IMR-90 (cell line): ENCODE results near the gene KDSR. TPM values are rescaled to one million over a fixed set of nuclear protein-coding genes. Genes with fewer than 3 reads are reported as not detected.

Source experiments
- ATAC-seq: fragments of 200-7000 bp; cut with Tn5 transposase; 2 replicates; pipeline ENCODE4 v1.9.1; 2020; ENCODE audit warnings: low read depth, mild to moderate bottlenecking, moderate library complexity
- BruUV-seq: library from RNA; stranded (reverse); fragments of 400-500 nt; replicated peaks from 2 replicates; lab custom pipeline; 2021; lab: Mats Ljungman, UMichigan
- CTCF ChIA-PET: fragments of 300-600 bp; formaldehyde crosslinking; extraction: SDS; loops from one replicate; lab custom pipeline; 2021; ENCODE audit warnings: antibody characterized with exemption; lab: Yijun Ruan, JAX
- POLR2A ChIA-PET: fragments of 300-600 bp; sonication (Branson Sonifier 250); formaldehyde crosslinking; loops from one replicate; lab custom pipeline; 2022; ENCODE audit warnings: antibody characterized with exemption; ENCODE audit not compliant: unreplicated experiment; lab: Charles Lee
- DNase-seq: peaks from one replicate; pipeline ENCODE4 v3.0.0; 2013
- H2AFZ ChIP-seq: replicated peaks from 2 replicates; pipeline ENCODE3; 2013; ENCODE audit warnings: low read length, mild to moderate bottlenecking; ENCODE audit not compliant: poor library complexity
- H2AK5ac ChIP-seq: 2 replicates; pipeline ENCODE4 v1.6.1; 2013; ENCODE audit warnings: low read depth, low read length, inconsistent platforms
- H2AK9ac ChIP-seq: replicated peaks from 2 replicates; pipeline ENCODE3; 2013; ENCODE audit warnings: mild to moderate bottlenecking, low read depth, low read length, moderate library complexity; ENCODE audit not compliant: poor library complexity
- H2BK120ac ChIP-seq: 2 replicates; pipeline ENCODE4 v1.6.1; 2013; ENCODE audit warnings: low read depth, low read length, inconsistent platforms
- H2BK15ac ChIP-seq: 3 replicates; pipeline ENCODE4 v1.6.1; 2013; ENCODE audit warnings: low read depth, low read length, inconsistent platforms
- H2BK20ac ChIP-seq: 2 replicates; pipeline ENCODE4 v1.6.1; 2013; ENCODE audit warnings: low read depth, mild to moderate bottlenecking, inconsistent platforms, low read length, moderate library complexity
- H2BK5ac ChIP-seq: 2 replicates; pipeline ENCODE4 v1.6.1; 2013; ENCODE audit warnings: mild to moderate bottlenecking, low read depth, low read length, inconsistent platforms; ENCODE audit not compliant: poor library complexity, severe bottlenecking
- H3K14ac ChIP-seq: replicated peaks from 2 replicates; pipeline ENCODE4 v1.6.1; 2013; ENCODE audit warnings: low read depth, low read length, inconsistent platforms
- H3K18ac ChIP-seq: 2 replicates; pipeline ENCODE4 v1.6.1; 2013; ENCODE audit warnings: low read depth, low read length, control low read depth
- H3K23ac ChIP-seq: 2 replicates; pipeline ENCODE4 v1.6.1; 2013; ENCODE audit warnings: low read depth, low read length, inconsistent platforms
- H3K27ac ChIP-seq: 2 replicates; pipeline ENCODE4 v1.5.1; 2013; ENCODE audit warnings: mild to moderate bottlenecking, control low read depth, low read length; ENCODE audit not compliant: insufficient read depth
- H3K27me3 ChIP-seq: 2 replicates; pipeline ENCODE4 v1.6.1; 2013; ENCODE audit warnings: low read length; ENCODE audit not compliant: control insufficient read depth, insufficient read depth
- H3K36me3 ChIP-seq: 2 replicates; pipeline ENCODE4 v1.6.1; 2013; ENCODE audit warnings: low read length, mixed read lengths; ENCODE audit not compliant: control insufficient read depth, insufficient read depth
- H3K4ac ChIP-seq: 2 replicates; pipeline ENCODE4 v1.6.1; 2013; ENCODE audit warnings: low read depth, low read length, inconsistent platforms
- H3K4me1 ChIP-seq: 2 replicates; pipeline ENCODE4 v1.6.1; 2013; ENCODE audit warnings: low read length, mixed read lengths; ENCODE audit not compliant: control insufficient read depth, insufficient read depth
- H3K4me2 ChIP-seq: 2 replicates; pipeline ENCODE4 v1.6.1; 2013; ENCODE audit warnings: low read depth, mild to moderate bottlenecking, control low read depth, low read length, moderate library complexity
- H3K4me3 ChIP-seq: 2 replicates; pipeline ENCODE4 v1.5.1; 2013; ENCODE audit warnings: low read depth, mild to moderate bottlenecking, control low read depth, low read length, moderate library complexity; ENCODE audit not compliant: insufficient read depth
- H3K56ac ChIP-seq: 2 replicates; pipeline ENCODE4 v1.6.1; 2013; ENCODE audit warnings: low read length, inconsistent platforms; ENCODE audit not compliant: insufficient read depth; ENCODE audit errors: extremely low read depth
- H3K79me1 ChIP-seq, 2 experiments: 2 replicates each; pipeline ENCODE4 v1.6.1; 2013; ENCODE audit warnings: low read length in 2 of 2, inconsistent platforms in 1 of 2, low read depth in 1 of 2
- H3K9ac ChIP-seq: 2 replicates; pipeline ENCODE4 v1.6.1; 2013; ENCODE audit warnings: low read depth, low read length, control low read depth
- H3K9me1 ChIP-seq: 2 replicates; pipeline ENCODE4 v1.6.1; 2013; ENCODE audit warnings: low read length, inconsistent platforms; ENCODE audit not compliant: insufficient read depth
- H3K9me3 ChIP-seq: 2 replicates; pipeline ENCODE4 v1.6.1; 2013; ENCODE audit warnings: low read length; ENCODE audit not compliant: control insufficient read depth, insufficient read depth
- H4K20me1 ChIP-seq: 2 replicates; pipeline ENCODE4 v1.6.1; 2013; ENCODE audit warnings: low read length, inconsistent platforms; ENCODE audit not compliant: insufficient read depth
- H4K5ac ChIP-seq: 2 replicates; pipeline ENCODE4 v1.6.1; 2013; ENCODE audit warnings: mild to moderate bottlenecking, low read depth, low read length, control low read depth
- H4K8ac ChIP-seq, 2 experiments: 2 replicates each; pipeline ENCODE4 v1.6.1; 2013; ENCODE audit warnings: low read depth in 2 of 2, low read length in 2 of 2, control low read depth in 1 of 2, inconsistent platforms in 1 of 2
- H4K91ac ChIP-seq: 2 replicates; pipeline ENCODE4 v1.6.1; 2013; ENCODE audit warnings: low read depth, low read length, inconsistent platforms; ENCODE audit not compliant: insufficient read depth
- BHLHE40 ChIP-seq: fragments of 150-350 bp; IDR thresholded peaks from 2 replicates; pipeline ENCODE4 v1.6.1; 2016; ENCODE audit warnings: mild to moderate bottlenecking, low read depth, low read length
- CEBPB ChIP-seq: IDR thresholded peaks from 2 replicates; pipeline ENCODE4 v1.6.1; 2012; ENCODE audit warnings: low read depth, low read length, improper control_type of control experiment
- MAFK ChIP-seq: IDR thresholded peaks from 2 replicates; pipeline ENCODE4 v1.6.1; 2012; ENCODE audit warnings: low read depth, low read length, improper control_type of control experiment
- MXI1 ChIP-seq: IDR thresholded peaks from 2 replicates; pipeline ENCODE4 v1.6.1; 2012; ENCODE audit warnings: low read depth, mild to moderate bottlenecking, low read length, moderate library complexity, borderline replicate concordance
- NFE2L2 ChIP-seq: fragments of 150-350 bp; IDR thresholded peaks from 2 replicates; pipeline ENCODE4 v1.6.1; 2016; ENCODE audit warnings: low read depth, mild to moderate bottlenecking, low read length
- RAD21 ChIP-seq: IDR thresholded peaks from 2 replicates; pipeline ENCODE4 v1.6.1; 2012; ENCODE audit warnings: low read length, improper control_type of control experiment
- RCOR1 ChIP-seq: IDR thresholded peaks from 2 replicates; pipeline ENCODE4 v1.6.1; 2012; ENCODE audit warnings: mild to moderate bottlenecking, low read length, improper control_type of control experiment; ENCODE audit not compliant: insufficient replicate concordance
- RFX5 ChIP-seq: IDR thresholded peaks from 2 replicates; pipeline ENCODE4 v1.8.0; 2012; ENCODE audit warnings: low read depth, mild to moderate bottlenecking, low read length, moderate library complexity
- SMC3 ChIP-seq: fragments of 150-350 bp; IDR thresholded peaks from 2 replicates; pipeline ENCODE4 v1.6.1; 2016; ENCODE audit warnings: low read depth, mild to moderate bottlenecking, antibody characterized with exemption, low read length, moderate library complexity
- WGBS, 2 experiments: methylation state at CpG; one replicate each; pipeline versions ENCODE4 v1.1.5 to v1.1.7; 2013; ENCODE audit warnings: missing lambda C conversion rate in 2 of 2; ENCODE audit not compliant: insufficient read length in 1 of 2; ENCODE audit errors: extremely low coverage in 2 of 2; 5-methylcytosine and 5-hydroxymethylcytosine counted together
- dilution Hi-C: fragments of 300-500 bp; cut with HindIII; formaldehyde crosslinking; loops from one replicate; pipeline ENCODE4 v1.14.3; 2018; ENCODE audit warnings: low sequenced_read_pairs; ENCODE audit not compliant: unreplicated experiment
- in situ Hi-C: fragments of 300-500 bp; cut with MboI; formaldehyde crosslinking; loops from 3 replicates; pipeline ENCODE4 v1.14.3; 2019; ENCODE audit warnings: low sequenced_read_pairs, inconsistent platforms, mixed read lengths
- intact Hi-C: fragments of 100-400 bp; cut with micrococcal nuclease; formaldehyde crosslinking; loops from 2 replicates; pipeline ENCODE4 v1.10.0; 2022
- polyA plus RNA-seq, 3 experiments: library from polyadenylated mRNA; depleted of rRNA; stranded (reverse); fragments of >200 nt; gene quantifications; 2 replicates each; pipeline ENCODE4 v1.2.3, GENCODE V29; 2012; ENCODE audit warnings: low replicate concordance in 1 of 3
- total RNA-seq: library from RNA; depleted of rRNA; stranded (reverse); fragments of >200 nt; gene quantifications from 2 replicates; pipeline ENCODE4 v1.2.3, GENCODE V29; 2012
- TF ChIP-seq, protein P1 (sequence below): conservative IDR thresholded peaks from 2 replicates; pipeline ENCODE4 v1.5.1; 2012; ENCODE audit warnings: mild to moderate bottlenecking, low read depth, low read length, improper control_type of control experiment
- TF ChIP-seq, protein P2 (sequence below): fragments of 150-350 bp; IDR thresholded peaks from 2 replicates; pipeline ENCODE4 v1.6.1; 2016; ENCODE audit warnings: low read depth, mild to moderate bottlenecking, low read length, moderate library complexity, borderline replicate concordance

The KDSR gene
- total and polyA plus RNA-seq, 2 of the 4 experiments (the other 2 are of a cell fraction), result 21.5 to 21.9 TPM

GRCh38 chr18:63316612-63317555, 50.1 kb downstream of the KDSR start:
- Histone ChIP-seq H3K36me3 (no peaks in the 10 kb centered on the region), H3K4me2 (no peak overlapping the region), H3K56ac (no peak overlapping the region), H3K9me1 (no peaks in the 10 kb centered on the region), H2BK120ac (no peak overlapping the region), H3K9me3 (no peaks in the 10 kb centered on the region), H4K8ac (no peak overlapping the region), H3K14ac (no peak overlapping the region), H4K91ac (no peak overlapping the region), H3K9ac (no peak overlapping the region), H3K4me3 (no peak overlapping the region), H3K27me3 (peaks cover 18% of the 10 kb centered on the region), H3K18ac (no peak overlapping the region), H2AK5ac (no peak overlapping the region), H3K4ac (no peak overlapping the region), H3K23ac (no peak overlapping the region), H3K79me1 (peaks cover 0 to 4% of the 10 kb centered on the region in 2 experiments; a peak in 1 of 4 replicates), H3K4me1 (peaks cover 6% of the 10 kb centered on the region; the same call in 1 of the 2 replicates), H3K27ac (no peak overlapping the region), H4K20me1 (no peaks in the 10 kb centered on the region), H2BK15ac (no peak overlapping the region), H2AFZ (no peak overlapping the region), H2AK9ac (no peak overlapping the region), H2BK5ac (no peak overlapping the region), H2BK20ac (no peak overlapping the region), H4K5ac (no peak overlapping the region)
- in situ Hi-C loops, result loop anchor here (5.0 kb wide), 1 partner anchor 185 kb away; no protein-coding TSS in a partner anchor
- ATAC-seq (no peak), DNase-seq (no peak)
- ChIA-PET POLR2A (no interaction called here), CTCF (no interaction called here)
- WGBS, 2 experiments, result no CpG with 5 or more reads among the region's 4 CpGs
- intact Hi-C loops, result loop anchor here (1.0 to 5.0 kb wide), 2 partner anchors 26 to 80 kb away; no protein-coding TSS in a partner anchor
- no peak for TF ChIP-seq SMC3
- TF ChIP-seq NFE2L2, result no peak
- no peak for TF ChIP-seq RCOR1
- TF ChIP-seq BHLHE40, result no peak
- no peak for TF ChIP-seq CEBPB
- no peak for TF ChIP-seq RAD21
- no peak for TF ChIP-seq MAFK
- TF ChIP-seq MXI1, result no peak
- TF ChIP-seq, protein P1, sequence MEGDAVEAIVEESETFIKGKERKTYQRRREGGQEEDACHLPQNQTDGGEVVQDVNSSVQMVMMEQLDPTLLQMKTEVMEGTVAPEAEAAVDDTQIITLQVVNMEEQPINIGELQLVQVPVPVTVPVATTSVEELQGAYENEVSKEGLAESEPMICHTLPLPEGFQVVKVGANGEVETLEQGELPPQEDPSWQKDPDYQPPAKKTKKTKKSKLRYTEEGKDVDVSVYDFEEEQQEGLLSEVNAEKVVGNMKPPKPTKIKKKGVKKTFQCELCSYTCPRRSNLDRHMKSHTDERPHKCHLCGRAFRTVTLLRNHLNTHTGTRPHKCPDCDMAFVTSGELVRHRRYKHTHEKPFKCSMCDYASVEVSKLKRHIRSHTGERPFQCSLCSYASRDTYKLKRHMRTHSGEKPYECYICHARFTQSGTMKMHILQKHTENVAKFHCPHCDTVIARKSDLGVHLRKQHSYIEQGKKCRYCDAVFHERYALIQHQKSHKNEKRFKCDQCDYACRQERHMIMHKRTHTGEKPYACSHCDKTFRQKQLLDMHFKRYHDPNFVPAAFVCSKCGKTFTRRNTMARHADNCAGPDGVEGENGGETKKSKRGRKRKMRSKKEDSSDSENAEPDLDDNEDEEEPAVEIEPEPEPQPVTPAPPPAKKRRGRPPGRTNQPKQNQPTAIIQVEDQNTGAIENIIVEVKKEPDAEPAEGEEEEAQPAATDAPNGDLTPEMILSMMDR, result no peak
- TF ChIP-seq RFX5, result no peak
- TF ChIP-seq, protein P2, sequence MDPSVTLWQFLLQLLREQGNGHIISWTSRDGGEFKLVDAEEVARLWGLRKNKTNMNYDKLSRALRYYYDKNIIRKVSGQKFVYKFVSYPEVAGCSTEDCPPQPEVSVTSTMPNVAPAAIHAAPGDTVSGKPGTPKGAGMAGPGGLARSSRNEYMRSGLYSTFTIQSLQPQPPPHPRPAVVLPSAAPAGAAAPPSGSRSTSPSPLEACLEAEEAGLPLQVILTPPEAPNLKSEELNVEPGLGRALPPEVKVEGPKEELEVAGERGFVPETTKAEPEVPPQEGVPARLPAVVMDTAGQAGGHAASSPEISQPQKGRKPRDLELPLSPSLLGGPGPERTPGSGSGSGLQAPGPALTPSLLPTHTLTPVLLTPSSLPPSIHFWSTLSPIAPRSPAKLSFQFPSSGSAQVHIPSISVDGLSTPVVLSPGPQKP, result no peak
- no TSS peak for BruUV-seq
- dilution Hi-C loops, result no loop called here
